B cell (primary cell): ENCODE data around the gene RTL1.

Experiments
- CTCF ChIP-seq: fragments of 200-600 bp; IDR thresholded peaks from one replicate; pipeline ENCODE4 v1.8.0; 2022; ENCODE audit warnings: antibody characterized with exemption, mild to moderate bottlenecking
- EZH2 ChIP-seq: IDR thresholded peaks from 2 replicates; pipeline ENCODE4 v1.6.1; 2012; ENCODE audit warnings: borderline replicate concordance, low read depth, mild to moderate bottlenecking, moderate library complexity, low read length; ENCODE audit not compliant: insufficient read depth, poor library complexity, severe bottlenecking

- TF ChIP-seq CTCF: no peak
- TF ChIP-seq EZH2: no peak
These were observed 39.3 kb downstream of the RTL1 start for GRCh38 chr14:100864206-100864605.
